Measurements from ENCODE around the gene FBXO33. TPM values are rescaled to one million over a fixed set of nuclear protein-coding genes. Genes with fewer than 3 reads are reported as not detected.

The FBXO33 gene
- total and polyA plus RNA-seq, 2 of the 8 experiments (the other 6 are each of a cell fraction or from before 2014, with no cell fraction given), result 4.7 to 11.5 TPM

- H2AK5ac ChIP-seq (ENCODE audit: low read depth, low read length), result no peak overlapping the region
- H2BK120ac ChIP-seq (replicated peaks; ENCODE audit: low read depth, low read length), result no peak overlapping the region
- no peak overlapping the region for H2BK15ac ChIP-seq (ENCODE audit: low read length)
- FAIRE-seq (no peak), DNase-seq (ENCODE audit: low read depth in 1 of 2, low spot score in 2 of 2) (no peak)
- no peak overlapping the region for H2BK20ac ChIP-seq (ENCODE audit: low read length)
- no peaks in the 10 kb centered on the region for H3K36me3 ChIP-seq (ENCODE audit: control insufficient read depth in 2 of 4, insufficient read depth in 4 of 4, low read length in 3 of 4)
- no peak overlapping the region for H4K91ac ChIP-seq (replicated peaks; ENCODE audit: insufficient read length, low read length)
- no peak overlapping the region for H2BK12ac ChIP-seq (ENCODE audit: low read depth, low read length)
- 97% methylated on average over 2 of the region's 2 CpGs; no CpG with 5 or more reads in 1 of the 2 experiments for WGBS, 2 experiments (ENCODE audit: extremely low coverage in 1 of 2, insufficient coverage in 1 of 2, insufficient read length in 1 of 2, insufficient replicate concordance in 2 of 2, low coverage in 1 of 2, low lambda C conversion rate in 2 of 2, missing lambda C conversion rate in 1 of 2)
- H3K27me3 ChIP-seq (replicated peaks in 1 of 4; ENCODE audit: control insufficient read depth in 3 of 4, extremely low read depth in 1 of 4, insufficient read depth in 3 of 4, low read length in 3 of 4), result no peaks in the 10 kb centered on the region
- no peaks in the 10 kb centered on the region for H3K79me2 ChIP-seq (ENCODE audit: control insufficient read depth in 1 of 2, insufficient read depth in 2 of 2, low read length in 2 of 2)
- H3K14ac ChIP-seq (ENCODE audit: insufficient read length), result no peak overlapping the region
- H3K79me1 ChIP-seq (ENCODE audit: low read depth, low read length), result no peaks in the 10 kb centered on the region
- no peak overlapping the region for H2AFZ ChIP-seq (ENCODE audit: low read length)
- H3K23me2 ChIP-seq (ENCODE audit: low read depth, low read length), result no peaks in the 10 kb centered on the region
- H3K56ac ChIP-seq (replicated peaks; ENCODE audit: insufficient read length, low read depth, low read length), result no peak overlapping the region
- no peak overlapping the region for H4K8ac ChIP-seq (ENCODE audit: extremely low read depth, insufficient read depth, low read length)
- no peak overlapping the region for H3K4me2 ChIP-seq (ENCODE audit: insufficient read depth in 1 of 2, low read depth in 2 of 2, low read length in 2 of 2)
- H3K23ac ChIP-seq (ENCODE audit: insufficient read length), result no peak overlapping the region
- POLR2A ChIA-PET (ENCODE audit: partially characterized antibody), result no interaction called here
- CTCF ChIA-PET (ENCODE audit: partially characterized antibody), result interaction anchor here (1.5 kb wide), 1 partner anchor 17 kb away, joined by 9 read pairs; no protein-coding TSS in a partner anchor
- no peak overlapping the region for H4K5ac ChIP-seq (ENCODE audit: insufficient read length, low read depth, low read length)
- no peak overlapping the region for H2BK5ac ChIP-seq (ENCODE audit: low read depth, low read length)
- H4K20me1 ChIP-seq (replicated peaks in 1 of 2; ENCODE audit: control insufficient read depth in 1 of 2, insufficient read depth in 2 of 2, low read length in 2 of 2), result peaks cover 0 to 5% of the 10 kb centered on the region in 2 experiments
- H3K9me3 ChIP-seq (ENCODE audit: insufficient read depth in 2 of 2, low read depth in 1 of 2, low read length in 1 of 2), result no peaks in the 10 kb centered on the region
- no peaks in the 10 kb centered on the region for H3K4me1 ChIP-seq (replicated peaks in 1 of 4; ENCODE audit: control insufficient read depth in 3 of 4, insufficient read depth in 4 of 4, low read length in 3 of 4)
- H3K27ac ChIP-seq (ENCODE audit: low read depth, low read length), result no peak overlapping the region
- no peak overlapping the region for H3K4ac ChIP-seq (replicated peaks; ENCODE audit: insufficient read length, low read depth, low read length)
- no peak overlapping the region for H3K18ac ChIP-seq (ENCODE audit: extremely low read depth, low read length)
- H3K4me3 ChIP-seq (ENCODE audit: extremely low read depth in 1 of 4, insufficient read depth in 2 of 4, low read depth in 3 of 4, low read length in 4 of 4), result no peak overlapping the region
- H3K9ac ChIP-seq (replicated peaks in 1 of 4; ENCODE audit: extremely low read depth in 1 of 4, low read depth in 3 of 4, low read length in 3 of 4), result no peak overlapping the region
- TF ChIP-seq SIX5 (IDR thresholded peaks at IDR 0.05; ENCODE audit: low read depth, low read length) (no peak), RBBP5 (IDR thresholded peaks at IDR 0.05; ENCODE audit: borderline replicate concordance, low read depth, low read length) (no peak), EZH2 (IDR thresholded peaks at IDR 0.05; ENCODE audit: low read depth, low read length, severe bottlenecking) (no peak), SP2 (IDR thresholded peaks at IDR 0.05; ENCODE audit: low read length) (no peak), KDM1A (IDR thresholded peaks at IDR 0.05; ENCODE audit: borderline replicate concordance, low read length) (no peak), SP1 (IDR thresholded peaks at IDR 0.05; ENCODE audit: low read depth, low read length) (no peak), NRF1 (IDR thresholded peaks at IDR 0.05; ENCODE audit: low read depth, low read length) (no peak), CTCF (IDR thresholded peaks at IDR 0.05; ENCODE audit: control extremely low read depth in 1 of 3, insufficient read depth in 1 of 3, low read depth in 1 of 3, low read length in 3 of 3) (no peak), CEBPB (IDR thresholded peaks at IDR 0.05; ENCODE audit: low read depth, low read length) (no peak), SP4 (IDR thresholded peaks at IDR 0.05; ENCODE audit: low read length) (no peak), SRF (IDR thresholded peaks at IDR 0.05; ENCODE audit: low read depth, low read length) (no peak), JUN (IDR thresholded peaks at IDR 0.05; ENCODE audit: low read depth, low read length) (no peak), EP300 (IDR thresholded peaks at IDR 0.05; ENCODE audit: borderline replicate concordance in 1 of 2, low read depth in 2 of 2, low read length in 2 of 2) (no peak)
Measured at GRCh38 chr14:39451811-39452210, 19.6 kb upstream of the FBXO33 start.

All from H1 (cell line).